ENCODE results near the gene RASGRF1.

- TF ChIP-seq CTCF (IDR thresholded peaks at IDR 0.05; ENCODE audit: low read depth, low read length) (no peak), POLR2A (IDR thresholded peaks at IDR 0.05; ENCODE audit: extremely low read depth, insufficient read length) (no peak)
These were observed 38.7 kb upstream of the RASGRF1 start for GRCh38 chr15:79129235-79129634.

All from NB4 (cell line).